Ovary (tissue), 9 donors: ENCODE measurements around the gene EXOC2. TPM values are rescaled to one million over a fixed set of nuclear protein-coding genes. Genes with fewer than 3 reads are reported as not detected.

Source experiments
- DNase-seq, 5 donors: peaks; one replicate each; pipeline ENCODE4 v3.0.0-alpha.2; 2019 to 2020
- H3K27ac ChIP-seq, 2 donors: fragments of 200-600 bp; one replicate each; pipeline versions ENCODE4 v1.5.1 to v1.8.0; 2019 to 2022
- H3K27me3 ChIP-seq: fragments of 200-600 bp; one replicate; pipeline ENCODE4 v1.8.0; 2022
- H3K36me3 ChIP-seq: fragments of 200-600 bp; sonication (generic); one replicate; pipeline ENCODE4 v1.5.1; 2019
- H3K4me1 ChIP-seq: one replicate; pipeline ENCODE4 v1.8.1; 2013; ENCODE audit warnings: mild to moderate bottlenecking, moderate library complexity; ENCODE audit not compliant: insufficient read depth
- H3K4me3 ChIP-seq: fragments of 200-600 bp; sonication (generic); one replicate; pipeline ENCODE4 v1.5.1; 2017
- H3K9me3 ChIP-seq, 2 donors: fragments of 200-600 bp in 1 of 2; sonication (generic) in 1 of 2; one replicate each; pipeline versions ENCODE4 v1.5.1 to v1.8.1; 2013 to 2019; ENCODE audit warnings: mild to moderate bottlenecking in 1 of 2, moderate library complexity in 1 of 2
- CTCF ChIP-seq, 3 donors: fragments of 450-650 bp in 2 of 3; fragments of 200-600 bp in 1 of 3; IDR thresholded peaks; one replicate each; pipeline versions ENCODE4 v1.5.1 to v1.8.0; 2016 to 2022; ENCODE audit warnings: antibody characterized with exemption in 3 of 3, mild to moderate bottlenecking in 1 of 3
- EP300 ChIP-seq: sonication (generic); formaldehyde crosslinking; IDR thresholded peaks from one replicate; pipeline ENCODE4 v1.6.1; 2017; ENCODE audit warnings: antibody characterized with exemption
- POLR2A ChIP-seq: fragments of 450-650 bp; IDR thresholded peaks from one replicate; pipeline ENCODE4 v1.6.1; 2017; ENCODE audit warnings: antibody characterized with exemption, mild to moderate bottlenecking, moderate library complexity
- WGBS, 3 donors: extraction: QIAGEN DNeasy Blood & Tissue Kit in 1 of 3; methylation state at CpG; one replicate each; pipeline versions ENCODE4 v1.1.5 to v1.1.7; 2013 to 2017; 5-methylcytosine and 5-hydroxymethylcytosine counted together
- intact Hi-C, 4 donors: fragments of 100-400 bp; cut with DNase I; formaldehyde crosslinking; loops; one replicate each; pipeline versions ENCODE4 v1.11.0 to v1.15.1; 2022 to 2023
- polyA plus RNA-seq, 2 donors: library from polyadenylated mRNA; stranded (reverse); fragments of 200-250 nt in 1 of 2; fragments of 350-450 nt in 1 of 2; fragmentation: Illumina TruSeq in 1 of 2; extraction: RNeasy Lipid Tissue Mini Kit (QIAGEN cat#74804) in 1 of 2; gene quantifications; one replicate each; pipeline ENCODE4 v1.2.3, GENCODE V29; 2013 to 2014
- total RNA-seq, 7 donors: library from RNA; depleted of rRNA in 2 of 7; stranded (reverse); fragments of >200 nt in 2 of 7; fragmentation: NEBNext Ultra II Directional in 3 of 7; extraction: Animal tissue kit (Norgen Biotek cat#: 25700) in 3 of 7; gene quantifications; one replicate each; pipeline versions ENCODE4 v1.1.0 to v1.2.4, GENCODE V29; 2016 to 2023
- donor health status: DM: no; HTN: no; CAD: no; lungs with moderate emphysema.
- donor health status: DM: no; HTN: no; CAD: no.
- donor health status: Bipolar disorder and iron deficiency.
- donor health status: DM: yes; HTN: yes; CAD: no.
- donor health status: DM: no; HTN: no; CAD: no.
- donor health status: DM: yes; HTN: yes; CAD: no.

The EXOC2 gene
- total and polyA plus RNA-seq, 9 donors, result 7.5 to 17.3 (median 14.2) TPM

GRCh38 chr6:635233-635632 is 57.7 kb downstream of the EXOC2 start:
- TF ChIP-seq CTCF (IDR thresholded peaks at IDR 0.05) (no peak), POLR2A (no peak), EP300 (no peak)
- H3K27ac ChIP-seq, result no peak overlapping the region
- no peak overlapping the region for H3K4me3 ChIP-seq
- H3K9me3 ChIP-seq, result no peaks in the 10 kb centered on the region
- no peak for DNase-seq
- intact Hi-C loops, result no loop called here
- 92 to 95% (median 92%) methylated on average over 5 of the region's 5 CpGs for WGBS, 3 donors
- H3K4me1 ChIP-seq, result no peaks in the 10 kb centered on the region
- no peaks in the 10 kb centered on the region for H3K27me3 ChIP-seq
- no peaks in the 10 kb centered on the region for H3K36me3 ChIP-seq

- no peaks in the 10 kb centered on the region for H3K36me3 ChIP-seq
- intact Hi-C loops, result no loop called here
- no peak for TF ChIP-seq POLR2A
- TF ChIP-seq CTCF (IDR thresholded peaks at IDR 0.05), result no peak
- no peak for TF ChIP-seq EP300
- H3K9me3 ChIP-seq, result no peaks in the 10 kb centered on the region
- no peaks in the 10 kb centered on the region for H3K4me1 ChIP-seq
- no peak overlapping the region for H3K4me3 ChIP-seq
- 89 to 100% (median 95%) methylated on average over 1 of the region's 1 CpG for WGBS, 3 donors
- no peak overlapping the region for H3K27ac ChIP-seq
- H3K27me3 ChIP-seq, result no peaks in the 10 kb centered on the region
- DNase-seq, result no peak
These were observed 59.3 kb downstream of the EXOC2 start for GRCh38 chr6:633611-634010.

GRCh38 chr6:628766-629165 is 64.2 kb downstream of the EXOC2 start:
- H3K27ac ChIP-seq, result no peak overlapping the region
- H3K9me3 ChIP-seq, result no peaks in the 10 kb centered on the region
- intact Hi-C loops, result no loop called here
- H3K36me3 ChIP-seq, result no peaks in the 10 kb centered on the region
- TF ChIP-seq CTCF (IDR thresholded peaks at IDR 0.05), result no peak
- TF ChIP-seq POLR2A, result no peak
- no peak for TF ChIP-seq EP300
- WGBS, 3 donors, result 87 to 92% (median 90%) methylated on average over 3 of the region's 3 CpGs
- H3K4me3 ChIP-seq, result no peak overlapping the region
- H3K4me1 ChIP-seq, result no peaks in the 10 kb centered on the region
- no peaks in the 10 kb centered on the region for H3K27me3 ChIP-seq
- no peak for DNase-seq

GRCh38 chr6:626236-626635 is 66.7 kb downstream of the EXOC2 start:
- H3K36me3 ChIP-seq, result no peaks in the 10 kb centered on the region
- intact Hi-C loops, result no loop called here
- H3K4me1 ChIP-seq, result no peaks in the 10 kb centered on the region
- no peak overlapping the region for H3K4me3 ChIP-seq
- DNase-seq, result no peak
- TF ChIP-seq CTCF (IDR thresholded peaks at IDR 0.05) (no peak), POLR2A (no peak), EP300 (no peak)
- H3K27ac ChIP-seq, result no peak overlapping the region
- no peaks in the 10 kb centered on the region for H3K9me3 ChIP-seq
- no peaks in the 10 kb centered on the region for H3K27me3 ChIP-seq
- 79 to 89% (median 82%) methylated on average over 9 of the region's 9 CpGs for WGBS, 3 donors

- TF ChIP-seq CTCF (IDR thresholded peaks at IDR 0.05) (no peak), EP300 (no peak), POLR2A (no peak)
- Histone ChIP-seq H3K9me3 (no peaks in the 10 kb centered on the region), H3K36me3 (no peaks in the 10 kb centered on the region), H3K27ac (no peak overlapping the region), H3K4me3 (no peak overlapping the region), H3K27me3 (no peaks in the 10 kb centered on the region), H3K4me1 (no peaks in the 10 kb centered on the region)
- intact Hi-C loops, result no loop called here
- 82 to 87% (median 86%) methylated on average over 11 of the region's 11 CpGs for whole genome bisulfite sequencing, 3 donors
- DNase-seq, result no peak
These were observed 68.0 kb downstream of the EXOC2 start for GRCh38 chr6:624979-625378.
